SK-N-MC (cell line): ENCODE measurements around the gene NMNAT1.

Source experiments
- EZH2 ChIP-seq: fragments of 200-600 bp; sonication (generic); IDR thresholded peaks from one replicate; pipeline ENCODE4 v1.6.1; 2017; ENCODE audit warnings: antibody characterized with exemption
- POLR2AphosphoS5 ChIP-seq: IDR thresholded peaks from 2 replicates; pipeline ENCODE4 v1.6.1; 2012; ENCODE audit warnings: mild to moderate bottlenecking, low read depth, low read length, borderline replicate concordance

DNA sequence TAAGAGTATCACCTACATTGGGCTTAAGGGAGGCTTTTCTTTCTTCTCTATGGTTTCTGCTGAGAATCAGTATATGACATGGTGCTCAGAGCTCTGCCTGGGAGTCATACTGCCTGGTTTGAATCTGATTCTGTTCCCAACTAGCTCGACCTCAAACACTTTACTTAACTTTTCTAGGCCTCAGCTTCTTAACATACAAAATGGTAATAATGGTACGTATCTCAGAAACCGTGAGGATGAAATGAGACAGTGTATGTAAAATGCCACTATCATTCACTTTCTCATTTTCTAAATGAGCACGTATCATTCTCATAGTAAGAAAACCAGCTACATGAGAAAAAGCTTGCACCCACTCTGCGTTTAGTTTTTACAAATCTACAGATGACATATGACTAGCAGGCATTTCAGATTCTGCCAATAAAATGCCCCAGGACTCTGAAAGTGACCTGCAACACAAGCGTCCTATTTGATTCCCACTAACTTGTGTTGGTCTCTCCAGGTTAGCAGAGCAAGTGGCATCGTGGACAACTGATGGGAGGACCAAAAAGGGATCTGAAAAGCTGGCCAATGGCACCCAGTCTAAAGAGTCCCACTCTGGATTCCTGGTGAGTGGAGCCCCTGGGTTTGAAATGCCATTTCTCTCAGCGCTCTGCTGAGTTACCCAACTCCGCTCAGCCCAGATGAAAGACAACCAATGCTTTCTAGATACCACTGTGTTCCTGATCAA is 39.3 kb upstream of the NMNAT1 start:
- no peak for TF ChIP-seq EZH2
- no peak for TF ChIP-seq POLR2AphosphoS5
